K562 (cell line): Measurements from ENCODE around the gene TULP4. TPM values are rescaled to one million over a fixed set of nuclear protein-coding genes. Genes with fewer than 3 reads are reported as not detected.

Experiments used
- EWSR1 ChIP-seq: fragments of 450-650 bp; IDR thresholded peaks from 2 replicates; pipeline ENCODE4 v1.6.1; 2018; ENCODE audit warnings: borderline replicate concordance, mild to moderate bottlenecking, low read depth, moderate library complexity; ENCODE audit not compliant: partially characterized antibody
- FOS ChIP-seq: IDR thresholded peaks from 3 replicates; pipeline ENCODE4 v1.6.1; 2011; ENCODE audit not compliant: insufficient read length; ENCODE audit errors: extremely low read depth
- FOXA3 ChIP-seq, 2 experiments: fragments of 450-650 bp in 1 of 2; sonication (generic) in 1 of 2; formaldehyde crosslinking; IDR thresholded peaks in 1 of 2; conservative IDR thresholded peaks in 1 of 2; 2 replicates each; pipeline versions ENCODE4 v1.4.0 to v1.8.0; 2020 to 2022; ENCODE audit warnings: mild to moderate bottlenecking in 2 of 2, missing genetic modification reagents in 1 of 2
- GATAD2A ChIP-seq: fragments of 450-650 bp; IDR thresholded peaks from 2 replicates; pipeline ENCODE4 v1.6.1; 2017
- HDAC6 ChIP-seq: IDR thresholded peaks from 2 replicates; pipeline ENCODE4 v1.6.1; 2012; ENCODE audit warnings: low read depth, mild to moderate bottlenecking, control low read depth, inconsistent platforms, low read length, moderate library complexity
- KLF6 ChIP-seq: fragments of 250-450 bp; sonication (Bioruptor Pico); IDR thresholded peaks from 2 replicates; pipeline ENCODE4 v1.4.0; 2020; ENCODE audit warnings: mild to moderate bottlenecking, moderate library complexity, borderline replicate concordance
- MYNN ChIP-seq, 2 experiments: sonication (generic); formaldehyde crosslinking in 1 of 2; IDR thresholded peaks; 2 replicates each; pipeline versions ENCODE4 v1.5.0 to v1.6.1; 2016 to 2020; ENCODE audit warnings: antibody characterized with exemption in 1 of 2, missing genetic modification reagents in 1 of 2
- TAF9B ChIP-seq: fragments of 450-650 bp; IDR thresholded peaks from 2 replicates; pipeline ENCODE4 v1.6.1; 2018; ENCODE audit warnings: mild to moderate bottlenecking; ENCODE audit not compliant: partially characterized antibody
- U2AF2 ChIP-seq: fragments of 200-400 bp; formaldehyde crosslinking; optimal IDR thresholded peaks from 2 replicates; pipeline ENCODE3; 2017; ENCODE audit warnings: low read depth, mild to moderate bottlenecking, low read length
- ZNF586 ChIP-seq: fragments of 450-650 bp; formaldehyde crosslinking; conservative IDR thresholded peaks from 2 replicates; pipeline ENCODE4 v1.4.0; 2020; ENCODE audit warnings: mild to moderate bottlenecking, moderate library complexity
- polyA plus RNA-seq, 8 experiments: library from polyadenylated mRNA; depleted of rRNA in 4 of 8; stranded (reverse) in 5 of 8; unstranded in 3 of 8; fragments of >200 nt; fragmentation: Nextera tagmentation in 2 of 8; fragmentation: Illumina TruSeq in 1 of 8; extraction: Ambion mirVana in 2 of 8; extraction: Trizol in 1 of 8; gene quantifications; 2 replicates each; pipeline versions ENCODE4 v1.2.1 to v1.2.3, GENCODE V29; 2011 to 2014; ENCODE audit warnings: inconsistent platforms in 1 of 8, missing spikeins in 1 of 8
- total RNA-seq, 7 experiments: library from RNA; depleted of rRNA in 6 of 7; stranded (reverse); fragments of >200 nt in 6 of 7; fragmentation: Illumina TruSeq in 2 of 7; extraction: Trizol in 2 of 7; gene quantifications; 2 replicates each; pipeline versions ENCODE4 v1.2.1 to v1.2.3, GENCODE V29; 2011 to 2021; ENCODE audit warnings: low replicate concordance in 1 of 7
- TF ChIP-seq, protein P1 (sequence below): fragments of 200-600 bp; sonication (generic); IDR thresholded peaks from one replicate; pipeline ENCODE4 v1.6.1; 2012; ENCODE audit warnings: mild to moderate bottlenecking, low read depth, low read length, inconsistent platforms
- TF ChIP-seq, protein P2 (sequence below): fragments of 250-450 bp; sonication (Bioruptor Pico); IDR thresholded peaks from 2 replicates; pipeline ENCODE4 v1.8.0; 2022; ENCODE audit warnings: moderate library complexity, mild to moderate bottlenecking, inconsistent platforms
- TF ChIP-seq, protein P3 (sequence below): sonication (generic); formaldehyde crosslinking; IDR thresholded peaks from 2 replicates; pipeline ENCODE4 v1.8.0; 2022; ENCODE audit warnings: mild to moderate bottlenecking, missing genetic modification reagents

The TULP4 gene
- total and polyA plus RNA-seq, 9 of the 15 experiments (the other 6 are each of a cell fraction or from before 2014, with no cell fraction given), result 1.2 to 50.4 (median 11.0) TPM

DNA sequence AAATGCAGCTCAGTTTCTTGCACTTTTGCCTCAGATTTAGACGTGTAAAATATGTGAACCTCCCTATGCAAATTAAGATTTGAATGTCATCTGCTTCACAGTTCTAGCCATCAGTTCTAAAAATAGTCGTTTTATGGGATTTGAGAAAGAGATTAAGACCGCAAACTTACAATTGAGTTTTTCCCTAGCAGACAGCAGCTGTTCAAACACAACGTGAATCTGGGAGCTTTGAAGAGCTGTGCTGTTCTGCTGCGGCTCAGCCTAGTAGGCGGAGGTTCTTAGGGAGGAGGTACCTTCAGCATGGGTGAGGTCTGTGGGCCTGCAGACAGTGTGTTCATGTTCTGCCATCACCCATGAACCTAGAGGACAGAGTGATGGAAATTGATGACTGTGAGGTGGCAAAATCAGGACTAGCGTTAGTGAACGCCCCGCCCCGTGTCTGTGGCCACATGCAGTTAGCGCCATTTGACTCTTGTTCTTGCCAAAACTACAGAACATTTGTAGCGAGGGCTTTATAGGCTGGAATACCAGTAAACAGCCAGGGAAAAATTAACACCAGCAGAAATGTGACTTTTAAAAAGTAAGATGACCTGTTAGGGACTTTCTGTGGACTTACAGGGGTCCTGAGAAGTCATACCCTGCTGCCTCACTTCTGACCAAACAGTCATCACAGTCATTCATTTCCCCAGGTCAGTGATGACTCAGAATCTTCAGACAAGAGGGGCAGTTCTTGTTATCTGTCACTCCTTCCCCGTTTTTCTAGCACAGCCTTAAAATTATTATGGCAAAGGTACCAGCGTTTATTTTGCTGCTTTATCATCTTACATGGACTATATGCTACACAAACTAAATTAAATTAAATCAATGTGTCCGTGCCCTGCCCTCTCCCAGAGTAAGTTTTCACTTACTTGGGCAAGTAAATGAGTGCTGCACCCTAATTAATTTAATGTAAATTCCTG, 163.4 kb downstream of the TULP4 start (continued):
- TF ChIP-seq, protein P1, sequence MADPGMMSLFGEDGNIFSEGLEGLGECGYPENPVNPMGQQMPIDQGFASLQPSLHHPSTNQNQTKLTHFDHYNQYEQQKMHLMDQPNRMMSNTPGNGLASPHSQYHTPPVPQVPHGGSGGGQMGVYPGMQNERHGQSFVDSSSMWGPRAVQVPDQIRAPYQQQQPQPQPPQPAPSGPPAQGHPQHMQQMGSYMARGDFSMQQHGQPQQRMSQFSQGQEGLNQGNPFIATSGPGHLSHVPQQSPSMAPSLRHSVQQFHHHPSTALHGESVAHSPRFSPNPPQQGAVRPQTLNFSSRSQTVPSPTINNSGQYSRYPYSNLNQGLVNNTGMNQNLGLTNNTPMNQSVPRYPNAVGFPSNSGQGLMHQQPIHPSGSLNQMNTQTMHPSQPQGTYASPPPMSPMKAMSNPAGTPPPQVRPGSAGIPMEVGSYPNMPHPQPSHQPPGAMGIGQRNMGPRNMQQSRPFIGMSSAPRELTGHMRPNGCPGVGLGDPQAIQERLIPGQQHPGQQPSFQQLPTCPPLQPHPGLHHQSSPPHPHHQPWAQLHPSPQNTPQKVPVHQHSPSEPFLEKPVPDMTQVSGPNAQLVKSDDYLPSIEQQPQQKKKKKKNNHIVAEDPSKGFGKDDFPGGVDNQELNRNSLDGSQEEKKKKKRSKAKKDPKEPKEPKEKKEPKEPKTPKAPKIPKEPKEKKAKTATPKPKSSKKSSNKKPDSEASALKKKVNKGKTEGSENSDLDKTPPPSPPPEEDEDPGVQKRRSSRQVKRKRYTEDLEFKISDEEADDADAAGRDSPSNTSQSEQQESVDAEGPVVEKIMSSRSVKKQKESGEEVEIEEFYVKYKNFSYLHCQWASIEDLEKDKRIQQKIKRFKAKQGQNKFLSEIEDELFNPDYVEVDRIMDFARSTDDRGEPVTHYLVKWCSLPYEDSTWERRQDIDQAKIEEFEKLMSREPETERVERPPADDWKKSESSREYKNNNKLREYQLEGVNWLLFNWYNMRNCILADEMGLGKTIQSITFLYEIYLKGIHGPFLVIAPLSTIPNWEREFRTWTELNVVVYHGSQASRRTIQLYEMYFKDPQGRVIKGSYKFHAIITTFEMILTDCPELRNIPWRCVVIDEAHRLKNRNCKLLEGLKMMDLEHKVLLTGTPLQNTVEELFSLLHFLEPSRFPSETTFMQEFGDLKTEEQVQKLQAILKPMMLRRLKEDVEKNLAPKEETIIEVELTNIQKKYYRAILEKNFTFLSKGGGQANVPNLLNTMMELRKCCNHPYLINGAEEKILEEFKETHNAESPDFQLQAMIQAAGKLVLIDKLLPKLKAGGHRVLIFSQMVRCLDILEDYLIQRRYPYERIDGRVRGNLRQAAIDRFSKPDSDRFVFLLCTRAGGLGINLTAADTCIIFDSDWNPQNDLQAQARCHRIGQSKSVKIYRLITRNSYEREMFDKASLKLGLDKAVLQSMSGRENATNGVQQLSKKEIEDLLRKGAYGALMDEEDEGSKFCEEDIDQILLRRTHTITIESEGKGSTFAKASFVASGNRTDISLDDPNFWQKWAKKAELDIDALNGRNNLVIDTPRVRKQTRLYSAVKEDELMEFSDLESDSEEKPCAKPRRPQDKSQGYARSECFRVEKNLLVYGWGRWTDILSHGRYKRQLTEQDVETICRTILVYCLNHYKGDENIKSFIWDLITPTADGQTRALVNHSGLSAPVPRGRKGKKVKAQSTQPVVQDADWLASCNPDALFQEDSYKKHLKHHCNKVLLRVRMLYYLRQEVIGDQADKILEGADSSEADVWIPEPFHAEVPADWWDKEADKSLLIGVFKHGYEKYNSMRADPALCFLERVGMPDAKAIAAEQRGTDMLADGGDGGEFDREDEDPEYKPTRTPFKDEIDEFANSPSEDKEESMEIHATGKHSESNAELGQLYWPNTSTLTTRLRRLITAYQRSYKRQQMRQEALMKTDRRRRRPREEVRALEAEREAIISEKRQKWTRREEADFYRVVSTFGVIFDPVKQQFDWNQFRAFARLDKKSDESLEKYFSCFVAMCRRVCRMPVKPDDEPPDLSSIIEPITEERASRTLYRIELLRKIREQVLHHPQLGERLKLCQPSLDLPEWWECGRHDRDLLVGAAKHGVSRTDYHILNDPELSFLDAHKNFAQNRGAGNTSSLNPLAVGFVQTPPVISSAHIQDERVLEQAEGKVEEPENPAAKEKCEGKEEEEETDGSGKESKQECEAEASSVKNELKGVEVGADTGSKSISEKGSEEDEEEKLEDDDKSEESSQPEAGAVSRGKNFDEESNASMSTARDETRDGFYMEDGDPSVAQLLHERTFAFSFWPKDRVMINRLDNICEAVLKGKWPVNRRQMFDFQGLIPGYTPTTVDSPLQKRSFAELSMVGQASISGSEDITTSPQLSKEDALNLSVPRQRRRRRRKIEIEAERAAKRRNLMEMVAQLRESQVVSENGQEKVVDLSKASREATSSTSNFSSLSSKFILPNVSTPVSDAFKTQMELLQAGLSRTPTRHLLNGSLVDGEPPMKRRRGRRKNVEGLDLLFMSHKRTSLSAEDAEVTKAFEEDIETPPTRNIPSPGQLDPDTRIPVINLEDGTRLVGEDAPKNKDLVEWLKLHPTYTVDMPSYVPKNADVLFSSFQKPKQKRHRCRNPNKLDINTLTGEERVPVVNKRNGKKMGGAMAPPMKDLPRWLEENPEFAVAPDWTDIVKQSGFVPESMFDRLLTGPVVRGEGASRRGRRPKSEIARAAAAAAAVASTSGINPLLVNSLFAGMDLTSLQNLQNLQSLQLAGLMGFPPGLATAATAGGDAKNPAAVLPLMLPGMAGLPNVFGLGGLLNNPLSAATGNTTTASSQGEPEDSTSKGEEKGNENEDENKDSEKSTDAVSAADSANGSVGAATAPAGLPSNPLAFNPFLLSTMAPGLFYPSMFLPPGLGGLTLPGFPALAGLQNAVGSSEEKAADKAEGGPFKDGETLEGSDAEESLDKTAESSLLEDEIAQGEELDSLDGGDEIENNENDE, result no peak
- no peak for TF ChIP-seq HDAC6
- TF ChIP-seq GATAD2A, result no peak
- TF ChIP-seq MYNN (IDR thresholded peaks at IDR 0.05), result no peak
- TF ChIP-seq MYNN (CRISPR knock-in tag; IDR thresholded peaks at IDR 0.05), result no peak
- no peak for TF ChIP-seq KLF6 (CRISPR knock-in tag)
- TF ChIP-seq FOXA3 (CRISPR knock-in tag; conservative IDR thresholded peaks at IDR 0.05 in 1 of 2, IDR thresholded peaks at IDR 0.05 in 1 of 2), result peak; percentile 85 to 95
- no peak for TF ChIP-seq ZNF586 (CRISPR knock-in tag)
- no peak for TF ChIP-seq U2AF2
- TF ChIP-seq, protein P2, sequence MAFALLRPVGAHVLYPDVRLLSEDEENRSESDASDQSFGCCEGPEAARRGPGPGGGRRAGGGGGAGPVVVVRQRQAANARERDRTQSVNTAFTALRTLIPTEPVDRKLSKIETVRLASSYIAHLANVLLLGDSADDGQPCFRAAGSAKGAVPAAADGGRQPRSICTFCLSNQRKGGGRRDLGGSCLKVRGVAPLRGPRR (CRISPR knock-in tag), result no peak
- TF ChIP-seq, protein P3, sequence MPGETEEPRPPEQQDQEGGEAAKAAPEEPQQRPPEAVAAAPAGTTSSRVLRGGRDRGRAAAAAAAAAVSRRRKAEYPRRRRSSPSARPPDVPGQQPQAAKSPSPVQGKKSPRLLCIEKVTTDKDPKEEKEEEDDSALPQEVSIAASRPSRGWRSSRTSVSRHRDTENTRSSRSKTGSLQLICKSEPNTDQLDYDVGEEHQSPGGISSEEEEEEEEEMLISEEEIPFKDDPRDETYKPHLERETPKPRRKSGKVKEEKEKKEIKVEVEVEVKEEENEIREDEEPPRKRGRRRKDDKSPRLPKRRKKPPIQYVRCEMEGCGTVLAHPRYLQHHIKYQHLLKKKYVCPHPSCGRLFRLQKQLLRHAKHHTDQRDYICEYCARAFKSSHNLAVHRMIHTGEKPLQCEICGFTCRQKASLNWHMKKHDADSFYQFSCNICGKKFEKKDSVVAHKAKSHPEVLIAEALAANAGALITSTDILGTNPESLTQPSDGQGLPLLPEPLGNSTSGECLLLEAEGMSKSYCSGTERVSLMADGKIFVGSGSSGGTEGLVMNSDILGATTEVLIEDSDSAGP (CRISPR knock-in tag), result no peak
- TF ChIP-seq FOS, result no peak
- no peak for TF ChIP-seq TAF9B
- no peak for TF ChIP-seq EWSR1
